GM21825 (cell line): ENCODE data around the gene SIN3B.

Experiments used
- ATAC-seq: cut with Tn5 transposase; IDR thresholded peaks from one replicate; pipeline ENCODE4 v1.9.1; 2021; ENCODE audit warnings: mild to moderate bottlenecking, moderate library complexity; ENCODE audit not compliant: unreplicated experiment

SIN3B gene

GRCh38 chr19:16901491-16902175, 72.4 kb downstream of the SIN3B start:
- ATAC-seq: no peak

- no peak for ATAC-seq
These were observed 73.3 kb downstream of the SIN3B start for GRCh38 chr19:16902545-16902944.

GRCh38 chr19:16903347-16903746, 74.1 kb downstream of the SIN3B start:
- ATAC-seq: no peak

- ATAC-seq: no peak
These were observed 75.4 kb downstream of the SIN3B start for GRCh38 chr19:16904599-16904998.

GRCh38 chr19:16908759-16909158, 79.6 kb downstream of the SIN3B start:
- ATAC-seq: no peak

GRCh38 chr19:16911046-16911445, 81.8 kb downstream of the SIN3B start:
- ATAC-seq: no peak

GRCh38 chr19:16912780-16913179, 83.6 kb downstream of the SIN3B start:
- ATAC-seq: no peak

GRCh38 chr19:16914421-16914820, 85.2 kb downstream of the SIN3B start:
- no peak for ATAC-seq

GRCh38 chr19:16915135-16915534, 85.9 kb downstream of the SIN3B start:
- no peak for ATAC-seq

GRCh38 chr19:16915734-16916133, 86.5 kb downstream of the SIN3B start:
- no peak for ATAC-seq

- no peak for ATAC-seq
These were observed 88.2 kb downstream of the SIN3B start for GRCh38 chr19:16917401-16917800.

GRCh38 chr19:16919496-16919895, 90.3 kb downstream of the SIN3B start:
- no peak for ATAC-seq

- ATAC-seq: no peak
These were observed 91.8 kb downstream of the SIN3B start for GRCh38 chr19:16920816-16921529.

- no peak for ATAC-seq
These were observed 92.8 kb downstream of the SIN3B start for GRCh38 chr19:16921766-16922591.

GRCh38 chr19:16922592-16922934, 93.4 kb downstream of the SIN3B start:
- no peak for ATAC-seq

GRCh38 chr19:16922949-16923348, 93.8 kb downstream of the SIN3B start:
- ATAC-seq: no peak

- ATAC-seq: no peak
These were observed 98.7 kb downstream of the SIN3B start for GRCh38 chr19:16927883-16928282.

- no peak for ATAC-seq
These were observed 99.2 kb downstream of the SIN3B start for GRCh38 chr19:16928351-16928750.

- no peak for ATAC-seq
These were observed 99.7 kb downstream of the SIN3B start for GRCh38 chr19:16928916-16929315.
